ENCODE measurements around the gene UBTD2.

- no peak for TF ChIP-seq NR2C2 (CRISPR knock-in tag; IDR thresholded peaks at IDR 0.05)
- no peak for TF ChIP-seq ZBTB43 (CRISPR knock-in tag; IDR thresholded peaks at IDR 0.05)
- no peak; the same call in 1 of the 2 replicates for TF ChIP-seq CTCF (IDR thresholded peaks at IDR 0.05)
- no peak for TF ChIP-seq ZNF138 (CRISPR knock-in tag; conservative IDR thresholded peaks at IDR 0.05)
- TF ChIP-seq NR1H2 (CRISPR knock-in tag; IDR thresholded peaks at IDR 0.05) = no peak
- TF ChIP-seq SMAD3 (CRISPR knock-in tag; IDR thresholded peaks at IDR 0.05; ENCODE audit: borderline replicate concordance) = no peak
Measured at GRCh38 chr5:172188893-172189692, 94.5 kb downstream of the UBTD2 start.

Data from WTC11 (cell line).